ENCODE data around the gene EHMT1.

DNA sequence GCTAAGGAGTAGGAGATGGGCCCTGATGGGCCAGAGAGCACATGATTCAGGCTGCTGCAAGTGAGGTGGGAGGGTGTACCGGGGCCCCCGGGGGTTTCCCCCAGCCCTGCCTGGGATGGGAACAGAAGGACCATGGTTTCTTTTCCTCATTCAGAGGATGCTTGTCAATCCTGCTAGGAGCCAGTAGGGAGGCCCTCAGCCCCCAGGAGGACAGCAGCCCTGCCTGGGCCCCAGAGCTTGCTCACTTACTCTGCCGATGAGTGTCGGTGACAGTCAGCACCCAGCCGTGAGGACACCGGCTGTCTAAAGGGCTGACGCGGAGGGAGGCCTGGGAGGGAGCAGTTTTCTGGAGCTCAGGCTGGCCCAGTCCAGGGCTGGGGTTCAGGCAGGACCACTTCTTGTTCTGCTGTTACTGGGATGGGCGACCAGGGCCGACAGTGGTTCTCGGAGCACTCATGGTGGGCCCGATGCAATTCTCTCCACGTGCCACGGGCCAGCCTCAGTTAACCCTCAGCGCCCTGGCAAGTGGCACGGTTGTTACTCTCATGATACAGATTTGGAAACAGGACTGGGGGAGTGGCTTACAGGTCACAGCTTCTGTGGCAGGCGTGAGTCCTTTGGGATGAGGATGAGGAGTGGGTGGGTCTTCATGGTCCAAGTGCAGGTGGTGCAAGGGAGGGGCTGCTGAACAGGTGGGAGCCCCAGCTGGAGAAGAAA, 11.5 kb upstream of the EHMT1 start:
- TF ChIP-seq CTCF (conservative IDR thresholded peaks at IDR 0.05) (no peak), ZFX (IDR thresholded peaks at IDR 0.05) (no peak)

All from C4-2B (cell line).